G401 (cell line): Measurements from ENCODE around the gene GJD3. TPM values are rescaled to one million over a fixed set of nuclear protein-coding genes. Genes with fewer than 3 reads are reported as not detected.

Experiments
- DNase-seq: peaks from one replicate; pipeline ENCODE4 v3.0.0-alpha.2; 2015; ENCODE audit warnings: low spot score
- in situ Hi-C: cut with HindIII; loops from 2 replicates; pipeline ENCODE4 v1.10.0; 2016; ENCODE audit warnings: low sequenced_read_pairs, mixed read lengths
- total RNA-seq: library from RNA; depleted of rRNA; stranded (reverse); fragments of >200 nt; shearing (Covaris generic); gene quantifications from 2 replicates; pipeline ENCODE4 v1.2.3, GENCODE V29; 2014

Gene GJD3
- total RNA-seq, 1 experiment from 2014 or later: not detected

DNA sequence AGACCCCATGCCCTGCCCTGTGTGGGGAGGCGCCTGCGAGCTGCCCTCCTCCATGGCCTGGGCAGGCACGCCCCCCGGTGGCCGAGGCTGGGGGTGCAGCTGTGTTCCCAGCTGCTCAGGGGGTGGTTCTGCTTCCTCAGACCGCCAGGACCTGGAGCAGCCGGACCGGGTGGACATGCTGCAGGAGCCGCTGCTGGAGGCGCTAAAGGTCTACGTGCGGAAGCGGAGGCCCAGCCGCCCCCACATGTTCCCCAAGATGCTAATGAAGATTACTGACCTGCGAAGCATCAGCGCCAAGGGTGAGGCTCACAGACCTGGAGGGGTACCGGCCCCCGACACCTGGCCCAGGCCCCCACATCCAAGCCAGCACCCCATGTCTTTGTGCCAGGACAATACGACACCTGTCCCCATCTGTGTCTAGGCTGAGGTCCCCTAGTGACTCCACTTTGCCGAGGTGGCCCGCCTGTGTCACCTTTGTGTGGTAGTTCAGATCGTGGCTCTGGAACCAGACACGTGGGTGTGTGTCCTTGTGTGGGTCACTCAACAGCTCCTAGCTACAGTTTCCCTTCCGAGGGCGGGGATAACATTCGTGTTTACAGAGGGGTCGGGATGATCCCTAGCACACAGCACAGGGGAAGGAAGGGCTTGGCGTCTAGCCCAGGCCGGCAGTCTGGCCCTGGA is 9.3 kb downstream of the GJD3 start:
- in situ Hi-C loops: no loop called here
- peak; percentile 53 for DNase-seq

DNA sequence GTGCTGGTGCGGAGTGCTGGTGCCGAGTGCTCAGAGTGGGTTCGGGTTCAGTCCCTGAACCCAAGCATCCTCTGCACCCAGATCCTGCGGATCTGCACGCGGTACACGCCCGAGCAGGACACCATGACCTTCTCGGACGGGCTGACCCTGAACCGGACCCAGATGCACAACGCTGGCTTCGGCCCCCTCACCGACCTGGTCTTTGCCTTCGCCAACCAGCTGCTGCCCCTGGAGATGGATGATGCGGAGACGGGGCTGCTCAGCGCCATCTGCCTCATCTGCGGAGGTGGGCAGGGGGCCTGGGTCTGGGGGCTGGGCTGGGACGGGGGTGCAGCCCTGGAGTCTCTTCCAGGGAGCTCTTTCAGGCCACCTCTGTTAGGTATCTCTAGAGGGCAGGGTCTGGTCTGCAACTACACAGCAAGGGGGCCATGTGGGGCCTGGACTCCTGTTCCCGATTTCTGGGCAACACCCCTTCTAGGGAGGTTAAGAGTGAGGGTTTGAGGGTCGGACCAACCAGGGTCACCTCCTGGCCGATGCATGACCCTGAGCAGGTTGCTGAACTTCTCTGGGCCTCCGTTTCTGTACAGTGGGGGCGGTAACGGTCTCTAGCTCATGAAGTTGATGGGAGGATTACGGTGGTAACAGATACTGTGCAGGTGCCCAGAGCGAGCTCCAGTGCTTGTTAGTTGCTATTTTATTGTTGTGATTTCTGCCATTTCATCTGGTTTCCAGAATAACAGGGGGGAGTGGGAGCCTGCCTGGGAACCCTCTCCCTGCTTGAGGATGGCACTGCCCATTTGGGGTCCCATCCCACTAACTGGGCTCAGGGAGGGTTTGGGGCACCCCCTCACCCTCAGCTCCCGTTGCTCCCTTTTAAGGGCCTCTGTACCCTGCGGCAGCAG is 10.1 kb downstream of the GJD3 start:
- in situ Hi-C loops: no loop called here
- no peak for DNase-seq

DNA sequence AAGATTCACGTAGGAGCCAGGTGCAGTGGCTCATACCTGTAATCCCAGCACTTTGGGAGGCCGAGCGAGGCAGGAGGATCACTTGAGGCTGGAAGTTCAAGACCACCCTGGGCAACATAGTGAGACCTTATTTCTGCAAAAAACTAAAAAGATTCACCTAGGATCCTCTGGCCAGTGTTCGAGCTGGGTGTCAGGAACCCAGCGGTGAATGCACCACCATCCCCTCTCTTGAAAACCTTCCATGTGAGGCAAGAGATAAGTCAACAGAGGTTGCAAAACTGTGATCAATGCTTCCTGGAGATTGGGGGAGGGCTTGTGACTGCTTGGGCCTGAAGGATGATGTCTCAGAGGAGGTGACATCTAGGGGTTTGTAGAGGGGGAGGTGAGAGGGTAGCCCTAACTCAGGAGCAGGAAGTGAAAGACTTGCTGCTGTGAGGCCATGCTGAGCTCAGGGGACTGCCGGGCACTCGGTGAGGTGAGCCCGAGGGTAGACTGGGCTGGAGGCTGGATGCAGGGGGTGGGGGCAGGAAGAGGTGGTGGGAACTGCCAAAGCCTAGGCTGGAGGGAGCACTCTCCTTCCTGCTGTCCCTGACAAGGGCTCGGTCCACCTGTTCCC is 11.7 kb downstream of the GJD3 start:
- DNase-seq: no peak
- in situ Hi-C loops: no loop called here

- in situ Hi-C loops: no loop called here
- no peak for DNase-seq
These were observed 12.2 kb downstream of the GJD3 start for GRCh38 chr17:40352237-40352778.

DNA sequence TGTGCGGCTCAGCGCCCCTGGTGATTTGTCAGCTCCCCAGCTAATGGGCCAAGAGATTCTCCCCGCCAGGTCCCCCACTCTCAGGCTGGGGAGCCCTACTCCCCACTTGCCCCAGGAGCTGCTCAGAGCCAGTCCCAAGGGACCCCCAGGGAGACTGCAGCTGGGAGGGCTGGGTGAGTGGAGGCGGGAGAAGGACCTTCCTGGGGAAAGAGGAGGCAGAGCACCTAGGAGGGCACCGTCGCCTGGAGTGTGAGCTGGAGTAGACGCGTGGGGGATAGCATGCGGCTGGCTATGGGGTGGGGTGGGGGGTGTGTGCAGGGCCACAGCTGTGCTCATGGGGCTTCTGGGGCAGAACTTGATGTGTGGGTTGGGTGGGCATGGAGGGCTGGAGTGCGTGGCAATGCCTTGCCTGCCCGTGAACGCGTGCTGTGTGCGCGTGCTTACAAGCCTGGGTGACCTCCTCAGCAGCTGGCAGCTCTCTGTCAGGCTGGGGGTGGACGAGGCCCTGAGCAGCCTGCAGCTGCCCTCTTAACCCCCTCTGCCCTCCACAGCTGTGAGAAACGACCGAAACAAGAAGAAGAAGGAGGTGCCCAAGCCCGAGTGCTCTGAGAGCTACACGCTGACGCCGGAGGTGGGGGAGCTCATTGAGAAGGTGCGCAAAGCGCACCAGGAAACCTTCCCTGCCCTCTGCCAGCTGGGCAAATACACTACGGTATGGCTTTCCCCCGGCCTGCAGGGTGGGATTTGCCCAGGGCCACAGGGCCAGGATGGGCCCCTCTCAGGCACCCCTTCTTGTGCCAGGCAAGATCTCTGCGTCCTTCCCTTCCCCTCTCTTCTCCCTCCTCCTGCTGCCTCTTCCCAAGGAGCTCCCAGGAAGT is 12.9 kb downstream of the GJD3 start:
- in situ Hi-C loops: no loop called here
- DNase-seq: no peak

- in situ Hi-C loops: no loop called here
- no peak for DNase-seq
These were observed 13.7 kb downstream of the GJD3 start for GRCh38 chr17:40350689-40351358.

- no peak for DNase-seq
- in situ Hi-C loops: no loop called here
These were observed 14.4 kb downstream of the GJD3 start for GRCh38 chr17:40349895-40350688.

GRCh38 chr17:40349477-40349894 is 15.1 kb downstream of the GJD3 start:
- in situ Hi-C loops: no loop called here
- no peak for DNase-seq

DNA sequence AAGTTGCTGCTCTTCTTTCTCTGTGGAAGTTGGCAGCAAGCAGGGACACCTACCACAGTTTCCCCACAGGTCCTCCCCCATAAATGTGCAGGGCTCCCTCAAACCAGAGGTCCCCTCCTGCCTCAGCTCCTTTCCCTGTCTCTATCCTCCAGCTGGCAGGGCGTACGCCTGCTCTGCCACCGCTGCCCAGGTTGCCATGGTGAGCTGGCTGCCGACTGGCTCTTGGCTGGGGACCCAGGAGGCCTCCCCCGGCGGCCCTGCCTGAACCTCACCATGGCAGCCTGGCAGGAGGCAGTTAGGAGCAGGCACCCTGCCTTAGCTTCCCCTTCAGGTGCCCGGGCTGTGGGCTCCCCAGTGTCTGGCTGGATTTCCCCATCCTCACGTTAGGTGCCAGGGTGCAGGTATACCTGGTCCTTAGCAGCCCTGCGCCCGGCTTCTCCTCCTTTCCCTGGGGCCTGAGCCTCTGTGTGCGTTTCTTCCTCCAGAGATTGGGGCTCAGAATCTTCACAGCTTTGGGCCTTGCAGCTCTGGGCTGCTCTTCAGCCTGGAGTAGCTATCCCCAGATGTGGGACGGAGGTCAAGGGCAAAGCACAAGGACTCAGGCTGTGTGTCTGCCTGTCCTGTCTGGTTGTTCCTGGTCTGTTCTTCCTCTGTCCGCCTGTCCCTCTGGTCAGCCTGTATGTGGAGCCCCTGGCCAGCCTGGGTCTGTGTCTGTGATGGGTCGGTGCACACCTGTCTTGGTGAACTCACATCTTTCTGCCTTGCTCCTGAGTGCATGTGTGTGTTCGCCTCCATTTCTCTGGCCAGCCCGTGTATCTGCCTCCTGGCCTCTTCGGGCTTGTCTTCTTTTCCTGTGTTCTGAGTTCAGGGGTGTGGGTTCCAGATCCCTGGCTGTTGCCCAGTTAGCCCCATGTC is 15.7 kb downstream of the GJD3 start:
- peak; percentile 50 for DNase-seq
- in situ Hi-C loops: no loop called here

GRCh38 chr17:40348136-40348504 is 16.4 kb downstream of the GJD3 start:
- DNase-seq: no peak
- in situ Hi-C loops: no loop called here

DNA sequence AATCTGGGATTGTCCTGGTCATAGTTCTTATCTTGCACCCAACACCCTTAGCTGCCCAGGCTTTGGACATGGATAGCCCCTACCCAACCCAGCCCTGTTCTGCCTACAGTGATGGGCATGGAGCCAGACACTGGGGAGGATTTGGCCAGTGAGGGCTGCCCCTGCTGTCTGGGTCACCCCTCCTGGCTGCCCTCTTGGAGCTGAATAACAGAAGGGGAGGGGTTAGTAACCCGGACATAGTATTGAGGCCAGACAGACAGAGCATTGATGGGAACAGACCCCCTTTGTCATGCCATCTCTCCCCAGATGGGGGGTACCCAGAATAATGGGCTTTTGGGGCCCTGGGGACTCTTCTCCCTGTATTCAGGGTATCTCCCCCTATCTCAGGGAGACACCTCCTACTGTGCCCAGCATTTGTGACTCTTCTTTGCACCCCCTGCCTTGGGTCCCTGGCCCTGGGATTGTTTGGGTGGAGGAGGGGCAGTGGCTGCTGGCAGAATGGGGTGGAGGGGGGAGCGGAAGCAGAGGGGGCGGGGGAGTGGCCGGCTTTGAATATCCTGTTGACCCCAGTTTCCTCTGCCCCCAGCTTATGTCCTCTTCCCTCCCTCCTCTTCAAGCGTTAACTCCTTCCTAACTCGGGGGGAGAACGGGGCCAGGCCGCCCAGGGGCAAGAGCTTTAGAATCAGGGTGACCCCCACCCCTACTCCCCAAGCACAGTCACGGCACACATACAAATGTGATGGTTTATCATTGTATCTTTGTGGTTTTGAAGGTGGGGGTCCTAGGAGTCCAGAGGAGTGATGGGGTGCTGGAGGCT is 17.0 kb downstream of the GJD3 start:
- DNase-seq: no peak
- in situ Hi-C loops: no loop called here

DNA sequence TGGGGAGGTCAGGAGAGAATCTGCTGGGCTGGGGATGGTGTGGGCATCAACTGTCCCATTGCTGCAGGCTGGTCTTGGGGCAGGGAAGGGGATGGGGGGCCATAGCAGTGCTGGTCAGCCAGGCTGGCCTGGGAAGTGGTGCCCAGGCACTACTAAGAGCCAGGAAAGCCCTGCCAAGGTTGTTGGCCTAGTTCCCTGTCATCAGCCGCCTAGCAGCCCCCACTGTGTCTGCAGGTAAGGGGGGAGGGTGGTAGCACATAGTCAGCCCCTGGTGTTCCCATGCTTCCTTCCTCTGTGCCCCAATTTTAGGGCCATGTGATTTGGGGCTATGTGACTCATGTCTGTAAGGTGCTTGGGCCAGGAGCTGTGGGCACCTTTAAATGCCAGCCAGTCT is 17.8 kb downstream of the GJD3 start:
- in situ Hi-C loops: no loop called here
- DNase-seq: no peak

- in situ Hi-C loops: no loop called here
- DNase-seq: no peak
These were observed 18.4 kb downstream of the GJD3 start for GRCh38 chr17:40345994-40346764.

- in situ Hi-C loops: no loop called here
- no peak for DNase-seq
These were observed 19.2 kb downstream of the GJD3 start for GRCh38 chr17:40345161-40345993.
